ENCODE measurements around the gene SEC16B. TPM values are rescaled to one million over a fixed set of nuclear protein-coding genes. Genes with fewer than 3 reads are reported as not detected.

Gene SEC16B
- total and polyA plus RNA-seq, 2 donors from 2014 or later, result 3.5 to 4.8 TPM

- FAIRE-seq, result no peak
- DNase-seq, result no peak
- intact Hi-C loops (cut with DNase I), result no loop called here
- Histone ChIP-seq H3K9ac (ENCODE audit: low read length in 3 of 3) (no peak overlapping the region), H3K4me1 (ENCODE audit: control insufficient read depth in 2 of 3, insufficient read depth in 2 of 3, low read depth in 1 of 3, low read length in 3 of 3) (peaks cover 0 to 9% (median 0%) of the 10 kb centered on the region in 3 donors), H3K9me3 (ENCODE audit: control insufficient read depth in 2 of 3, insufficient read depth in 1 of 3, low read length in 3 of 3) (no peaks in the 10 kb centered on the region), H3K27ac (ENCODE audit: low read depth in 2 of 2, low read length in 2 of 2) (no peak overlapping the region), H3K4me3 (ENCODE audit: low read length in 3 of 3) (no peak overlapping the region), H3K36me3 (ENCODE audit: control insufficient read depth in 2 of 3, insufficient read depth in 3 of 3, low read length in 3 of 3) (peaks cover 0 to 4% (median 0%) of the 10 kb centered on the region in 3 donors), H3K27me3 (ENCODE audit: control insufficient read depth, insufficient read depth, low read length) (no peaks in the 10 kb centered on the region)
- TF ChIP-seq CTCF (IDR thresholded peaks at IDR 0.05; ENCODE audit: borderline replicate concordance, extremely low read depth, insufficient read depth), result no peak
Measured at GRCh38 chr1:177950506-177950905, 19.4 kb downstream of the SEC16B start.

- no peak overlapping the region for H3K4me3 ChIP-seq (ENCODE audit: low read length in 3 of 3)
- peaks cover 0 to 3% (median 2%) of the 10 kb centered on the region in 3 donors for H3K36me3 ChIP-seq (ENCODE audit: control insufficient read depth in 2 of 3, insufficient read depth in 3 of 3, low read length in 3 of 3)
- H3K9me3 ChIP-seq (ENCODE audit: control insufficient read depth in 2 of 3, insufficient read depth in 1 of 3, low read length in 3 of 3), result no peaks in the 10 kb centered on the region
- no peaks in the 10 kb centered on the region for H3K27me3 ChIP-seq (ENCODE audit: control insufficient read depth, insufficient read depth, low read length)
- H3K4me1 ChIP-seq (ENCODE audit: control insufficient read depth in 2 of 3, insufficient read depth in 2 of 3, low read depth in 1 of 3, low read length in 3 of 3), result peaks cover 0 to 9% (median 3%) of the 10 kb centered on the region in 3 donors
- H3K27ac ChIP-seq (ENCODE audit: low read depth in 2 of 2, low read length in 2 of 2), result no peak overlapping the region
- no peak overlapping the region for H3K9ac ChIP-seq (ENCODE audit: low read length in 3 of 3)
- peak; percentile 54 for FAIRE-seq
- DNase-seq, result peak in 4 of 5 donors; percentile 74 to 92 (median 82)
- intact Hi-C loops (cut with DNase I), result no loop called here
- peak; percentile 85 for TF ChIP-seq CTCF (IDR thresholded peaks at IDR 0.05; ENCODE audit: borderline replicate concordance, extremely low read depth, insufficient read depth)
Measured at GRCh38 chr1:177948336-177948972, 21.4 kb downstream of the SEC16B start.

- Histone ChIP-seq H3K27me3 (ENCODE audit: control insufficient read depth, insufficient read depth, low read length) (no peaks in the 10 kb centered on the region), H3K36me3 (ENCODE audit: control insufficient read depth in 2 of 3, insufficient read depth in 3 of 3, low read length in 3 of 3) (peaks cover 0 to 5% (median 2%) of the 10 kb centered on the region in 3 donors), H3K9ac (ENCODE audit: low read length in 3 of 3) (no peak overlapping the region), H3K27ac (ENCODE audit: low read depth in 2 of 2, low read length in 2 of 2) (no peak overlapping the region), H3K4me3 (ENCODE audit: low read length in 3 of 3) (no peak overlapping the region), H3K9me3 (ENCODE audit: control insufficient read depth in 2 of 3, insufficient read depth in 1 of 3, low read length in 3 of 3) (no peaks in the 10 kb centered on the region), H3K4me1 (ENCODE audit: control insufficient read depth in 2 of 3, insufficient read depth in 2 of 3, low read depth in 1 of 3, low read length in 3 of 3) (peaks cover 0 to 9% (median 3%) of the 10 kb centered on the region in 3 donors)
- intact Hi-C loops (cut with DNase I), result no loop called here
- no peak for FAIRE-seq
- no peak for TF ChIP-seq CTCF (IDR thresholded peaks at IDR 0.05; ENCODE audit: borderline replicate concordance, extremely low read depth, insufficient read depth)
- DNase-seq, result no peak
Measured at GRCh38 chr1:177947623-177948022, 22.2 kb downstream of the SEC16B start.

All from kidney (tissue), 14 donors.